A673 (cell line): ENCODE results near the gene PIK3AP1. TPM values are rescaled to one million over a fixed set of nuclear protein-coding genes. Genes with fewer than 3 reads are reported as not detected.

Experiments used
- BruUV-seq: library from RNA; stranded (reverse); fragments of 400-500 nt; replicated peaks from 2 replicates; lab custom pipeline; 2021; lab: Mats Ljungman, UMichigan
- CTCF ChIA-PET: fragments of 300-600 bp; sonication (Branson Sonifier 250); formaldehyde crosslinking; loops from one replicate; lab custom pipeline; 2022; ENCODE audit warnings: antibody characterized with exemption; lab: Charles Lee
- POLR2A ChIA-PET: fragments of 300-600 bp; sonication (Branson Sonifier 250); formaldehyde crosslinking; loops from one replicate; lab custom pipeline; 2022; ENCODE audit warnings: antibody characterized with exemption; ENCODE audit not compliant: low non-redundant PET; lab: Charles Lee
- DNase-seq: peaks from one replicate; pipeline ENCODE4 v3.0.0-alpha.2; 2015; ENCODE audit warnings: low spot score
- H3K27ac ChIP-seq: fragments of 200-600 bp; sonication (generic); 2 replicates; pipeline ENCODE4 v1.5.1; 2016; ENCODE audit warnings: mixed run types, low read depth, mild to moderate bottlenecking, mixed read lengths, antibody characterized with exemption, low read length; ENCODE audit not compliant: poor library complexity, severe bottlenecking
- H3K27me3 ChIP-seq: fragments of 200-600 bp; sonication (generic); replicated peaks from 2 replicates; pipeline ENCODE4 v1.6.1; 2017; ENCODE audit warnings: mixed run types, low read depth, mild to moderate bottlenecking, mixed read lengths, antibody characterized with exemption, low read length; ENCODE audit not compliant: insufficient read depth, poor library complexity
- H3K36me3 ChIP-seq: fragments of 200-600 bp; sonication (generic); 2 replicates; pipeline ENCODE4 v1.6.1; 2016; ENCODE audit warnings: mixed run types, mild to moderate bottlenecking, mixed read lengths, antibody characterized with exemption, low read length; ENCODE audit not compliant: insufficient read depth, poor library complexity, severe bottlenecking
- H3K4me1 ChIP-seq: fragments of 200-600 bp; sonication (generic); 2 replicates; pipeline ENCODE4 v1.6.1; 2017; ENCODE audit warnings: mixed run types, mild to moderate bottlenecking, mixed read lengths, antibody characterized with exemption, low read length; ENCODE audit not compliant: insufficient read depth, poor library complexity, severe bottlenecking
- H3K4me3 ChIP-seq: fragments of 200-600 bp; sonication (generic); 2 replicates; pipeline ENCODE4 v1.5.1; 2016; ENCODE audit warnings: low read depth, mixed run types, mild to moderate bottlenecking, mixed read lengths, low read length; ENCODE audit not compliant: poor library complexity, severe bottlenecking
- H3K9me3 ChIP-seq: fragments of 200-600 bp; sonication (generic); 2 replicates; pipeline ENCODE4 v1.6.1; 2016; ENCODE audit warnings: mixed run types, low read depth, mild to moderate bottlenecking, mixed read lengths, antibody characterized with exemption, low read length; ENCODE audit not compliant: poor library complexity, severe bottlenecking
- CTCF ChIP-seq: fragments of 300-800, 200-600 bp; sonication (generic); conservative IDR thresholded peaks from 2 replicates; pipeline ENCODE4 v1.5.1; 2017; ENCODE audit warnings: low read depth, mild to moderate bottlenecking, antibody characterized with exemption, low read length, moderate library complexity, mixed read lengths
- EZH2 ChIP-seq: fragments of 200-600 bp; sonication (generic); IDR thresholded peaks from 2 replicates; pipeline ENCODE4 v1.6.1; 2017; ENCODE audit warnings: borderline replicate concordance, low read depth, mild to moderate bottlenecking, mixed read lengths, antibody characterized with exemption, low read length; ENCODE audit not compliant: poor library complexity, severe bottlenecking
- intact Hi-C: fragments of 100-400 bp; cut with micrococcal nuclease; formaldehyde crosslinking; loops from one replicate; pipeline ENCODE4 v1.10.0; 2022; ENCODE audit not compliant: unreplicated experiment
- total RNA-seq: library from RNA; stranded (reverse); gene quantifications from 2 replicates; pipeline ENCODE4 v1.2.3, GENCODE V29; 2021

PIK3AP1 gene
- total RNA-seq, 1 experiment from 2014 or later, result 0.24 TPM

- Histone ChIP-seq H3K9me3 (no peaks in the 10 kb centered on the region), H3K4me3 (no peak overlapping the region), H3K4me1 (no peaks in the 10 kb centered on the region), H3K27me3 (peaks cover 9% of the 10 kb centered on the region), H3K27ac (no peak overlapping the region), H3K36me3 (no peaks in the 10 kb centered on the region)
- no TSS peak for BruUV-seq
- intact Hi-C loops, result no loop called here
- DNase-seq, result no peak
- ChIA-PET POLR2A (no interaction called here), CTCF (no interaction called here)
- TF ChIP-seq CTCF (no peak), EZH2 (no peak)
Measured at GRCh38 chr10:96598846-96599245, 121.5 kb downstream of the PIK3AP1 start.

GRCh38 chr10:96596422-96597407, 123.6 kb downstream of the PIK3AP1 start:
- BruUV-seq, result no TSS peak
- Histone ChIP-seq H3K27ac (no peak overlapping the region), H3K27me3 (peaks cover 9% of the 10 kb centered on the region), H3K4me1 (no peaks in the 10 kb centered on the region), H3K9me3 (no peaks in the 10 kb centered on the region), H3K4me3 (no peak overlapping the region), H3K36me3 (no peaks in the 10 kb centered on the region)
- no peak for DNase-seq
- intact Hi-C loops, result no loop called here
- TF ChIP-seq EZH2 (no peak), CTCF (no peak)
- POLR2A ChIA-PET, result interaction anchor here (0.6 kb wide), 1 partner anchor 64 kb away, joined by 3 read pairs; no protein-coding TSS in a partner anchor
- CTCF ChIA-PET, result no interaction called here

- TF ChIP-seq EZH2 (no peak), CTCF (no peak)
- CTCF ChIA-PET, result no interaction called here
- no TSS peak for BruUV-seq
- H3K36me3 ChIP-seq, result no peaks in the 10 kb centered on the region
- no peaks in the 10 kb centered on the region for H3K4me1 ChIP-seq
- H3K9me3 ChIP-seq, result no peaks in the 10 kb centered on the region
- no peak overlapping the region for H3K4me3 ChIP-seq
- H3K27ac ChIP-seq, result no peak overlapping the region
- peaks cover 6% of the 10 kb centered on the region for H3K27me3 ChIP-seq
- no peak for DNase-seq
- POLR2A ChIA-PET, result no interaction called here
- intact Hi-C loops, result no loop called here
Measured at GRCh38 chr10:96595741-96596140, 124.6 kb downstream of the PIK3AP1 start.
